ENCODE results near the gene RDH14.

RDH14 gene

GRCh38 chr2:18536100-18536499, 24.4 kb downstream of the RDH14 start:
- Histone ChIP-seq H3K9me3 (no peaks in the 10 kb centered on the region), H3K4me3 (ENCODE audit: low read depth in 1 of 2, low read length in 1 of 2) (no peak overlapping the region), H3K4me1 (ENCODE audit: control insufficient read depth in 1 of 2, insufficient read depth in 1 of 2, low read depth in 1 of 2, low read length in 1 of 2) (no peaks in the 10 kb centered on the region), H3K27ac (no peak overlapping the region), H3K27me3 (no peaks in the 10 kb centered on the region), H3K36me3 (no peaks in the 10 kb centered on the region)
- TF ChIP-seq CTCF (IDR thresholded peaks at IDR 0.05): no peak

- no peaks in the 10 kb centered on the region for H3K4me1 ChIP-seq (ENCODE audit: control insufficient read depth in 1 of 2, insufficient read depth in 1 of 2, low read depth in 1 of 2, low read length in 1 of 2)
- no peak for TF ChIP-seq CTCF (IDR thresholded peaks at IDR 0.05)
- no peaks in the 10 kb centered on the region for H3K27me3 ChIP-seq
- H3K27ac ChIP-seq: no peak overlapping the region
- no peak overlapping the region for H3K4me3 ChIP-seq (ENCODE audit: low read depth in 1 of 2, low read length in 1 of 2)
- no peaks in the 10 kb centered on the region for H3K36me3 ChIP-seq
- no peaks in the 10 kb centered on the region for H3K9me3 ChIP-seq
Observed at GRCh38 chr2:18531194-18531593, 29.3 kb downstream of the RDH14 start.

GRCh38 chr2:18527822-18528221, 32.6 kb downstream of the RDH14 start:
- Histone ChIP-seq H3K9me3 (no peaks in the 10 kb centered on the region), H3K27me3 (no peaks in the 10 kb centered on the region), H3K27ac (no peak overlapping the region), H3K4me3 (ENCODE audit: low read depth in 1 of 2, low read length in 1 of 2) (no peak overlapping the region), H3K4me1 (ENCODE audit: control insufficient read depth in 1 of 2, insufficient read depth in 1 of 2, low read depth in 1 of 2, low read length in 1 of 2) (no peaks in the 10 kb centered on the region), H3K36me3 (no peaks in the 10 kb centered on the region)
- no peak for TF ChIP-seq CTCF (IDR thresholded peaks at IDR 0.05)

- no peak for TF ChIP-seq CTCF (IDR thresholded peaks at IDR 0.05)
- Histone ChIP-seq H3K9me3 (no peaks in the 10 kb centered on the region), H3K4me3 (ENCODE audit: low read depth in 1 of 2, low read length in 1 of 2) (no peak overlapping the region), H3K27me3 (no peaks in the 10 kb centered on the region), H3K27ac (no peak overlapping the region), H3K36me3 (no peaks in the 10 kb centered on the region), H3K4me1 (ENCODE audit: control insufficient read depth in 1 of 2, insufficient read depth in 1 of 2, low read depth in 1 of 2, low read length in 1 of 2) (no peaks in the 10 kb centered on the region)
Observed at GRCh38 chr2:18527326-18527725, 33.1 kb downstream of the RDH14 start.

- no peak for TF ChIP-seq CTCF (IDR thresholded peaks at IDR 0.05)
- H3K36me3 ChIP-seq: no peaks in the 10 kb centered on the region
- H3K4me3 ChIP-seq (ENCODE audit: low read depth in 1 of 2, low read length in 1 of 2): no peak overlapping the region
- H3K27ac ChIP-seq: no peak overlapping the region
- no peaks in the 10 kb centered on the region for H3K9me3 ChIP-seq
- H3K4me1 ChIP-seq (ENCODE audit: control insufficient read depth in 1 of 2, insufficient read depth in 1 of 2, low read depth in 1 of 2, low read length in 1 of 2): no peaks in the 10 kb centered on the region
- H3K27me3 ChIP-seq: no peaks in the 10 kb centered on the region
Observed at GRCh38 chr2:18526429-18526828, 34.0 kb downstream of the RDH14 start.

GRCh38 chr2:18525852-18526251, 34.6 kb downstream of the RDH14 start:
- H3K36me3 ChIP-seq: no peaks in the 10 kb centered on the region
- H3K4me1 ChIP-seq (ENCODE audit: control insufficient read depth in 1 of 2, insufficient read depth in 1 of 2, low read depth in 1 of 2, low read length in 1 of 2): no peaks in the 10 kb centered on the region
- H3K4me3 ChIP-seq (ENCODE audit: low read depth in 1 of 2, low read length in 1 of 2): no peak overlapping the region
- H3K9me3 ChIP-seq: no peaks in the 10 kb centered on the region
- H3K27me3 ChIP-seq: no peaks in the 10 kb centered on the region
- no peak overlapping the region for H3K27ac ChIP-seq
- TF ChIP-seq CTCF (IDR thresholded peaks at IDR 0.05): no peak

All from neutrophil (primary cell).